ENCODE measurements around the gene ASXL3. TPM values are rescaled to one million over a fixed set of nuclear protein-coding genes. Genes with fewer than 3 reads are reported as not detected.

The ASXL3 gene
- total RNA-seq, 1 experiment from 2014 or later = 0.47 TPM

DNA sequence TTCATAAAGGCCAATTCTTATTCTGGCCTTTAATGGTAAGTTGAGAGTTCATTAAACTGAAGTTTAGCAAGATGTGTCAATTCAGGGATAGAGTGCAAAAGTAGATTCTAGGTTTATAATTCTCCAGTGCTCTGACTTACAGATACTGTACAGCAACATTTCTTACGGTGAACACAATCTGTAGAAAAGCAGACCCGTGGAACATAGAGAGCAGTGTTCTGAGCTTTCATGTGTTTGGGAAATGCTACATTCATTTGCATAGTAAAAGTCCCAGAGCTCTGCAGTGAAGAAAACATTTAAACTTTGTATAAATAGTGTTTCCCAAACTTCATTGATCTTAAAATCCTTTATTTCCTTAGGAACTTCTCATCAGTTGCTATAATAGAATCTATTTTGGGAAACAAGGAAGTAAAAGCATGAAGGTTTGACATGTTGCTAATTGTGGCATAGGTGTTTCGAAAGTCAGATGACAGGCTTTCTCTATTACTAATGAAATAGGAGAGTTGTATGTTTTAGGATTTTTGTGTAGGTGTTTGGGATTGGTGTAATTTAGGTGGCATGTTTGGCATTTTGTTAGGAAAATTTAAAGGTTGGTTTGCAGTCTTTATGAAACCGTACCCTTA, 138.2 kb downstream of the ASXL3 start:
- no peak overlapping the region for H3K27ac Mint-ChIP-seq (ENCODE audit: unreplicated experiment)
- CTCF ChIA-PET = no interaction called here

DNA sequence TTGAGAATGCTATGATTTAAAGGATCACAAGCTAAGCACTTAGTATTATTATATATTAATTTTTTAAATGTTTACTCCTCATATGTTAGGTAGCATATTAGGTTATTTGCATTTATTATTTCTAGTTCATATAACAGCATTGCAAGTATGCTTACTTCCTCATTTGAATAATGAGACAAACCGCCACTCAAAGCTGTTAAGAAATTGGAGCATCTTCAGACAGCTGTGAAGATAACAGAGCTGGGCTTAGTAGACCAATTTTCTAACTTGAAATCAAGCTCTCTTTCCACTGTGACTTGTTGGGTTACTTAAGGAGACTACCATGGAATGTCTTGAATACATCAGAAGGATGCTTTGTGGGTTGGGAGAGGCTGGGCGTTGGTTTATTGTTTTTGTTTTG, 139.3 kb downstream of the ASXL3 start:
- TF ChIP-seq, protein P1, sequence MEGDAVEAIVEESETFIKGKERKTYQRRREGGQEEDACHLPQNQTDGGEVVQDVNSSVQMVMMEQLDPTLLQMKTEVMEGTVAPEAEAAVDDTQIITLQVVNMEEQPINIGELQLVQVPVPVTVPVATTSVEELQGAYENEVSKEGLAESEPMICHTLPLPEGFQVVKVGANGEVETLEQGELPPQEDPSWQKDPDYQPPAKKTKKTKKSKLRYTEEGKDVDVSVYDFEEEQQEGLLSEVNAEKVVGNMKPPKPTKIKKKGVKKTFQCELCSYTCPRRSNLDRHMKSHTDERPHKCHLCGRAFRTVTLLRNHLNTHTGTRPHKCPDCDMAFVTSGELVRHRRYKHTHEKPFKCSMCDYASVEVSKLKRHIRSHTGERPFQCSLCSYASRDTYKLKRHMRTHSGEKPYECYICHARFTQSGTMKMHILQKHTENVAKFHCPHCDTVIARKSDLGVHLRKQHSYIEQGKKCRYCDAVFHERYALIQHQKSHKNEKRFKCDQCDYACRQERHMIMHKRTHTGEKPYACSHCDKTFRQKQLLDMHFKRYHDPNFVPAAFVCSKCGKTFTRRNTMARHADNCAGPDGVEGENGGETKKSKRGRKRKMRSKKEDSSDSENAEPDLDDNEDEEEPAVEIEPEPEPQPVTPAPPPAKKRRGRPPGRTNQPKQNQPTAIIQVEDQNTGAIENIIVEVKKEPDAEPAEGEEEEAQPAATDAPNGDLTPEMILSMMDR (IDR thresholded peaks at IDR 0.05; ENCODE audit: unreplicated experiment) = no peak
- CTCF ChIA-PET = no interaction called here
- Mint-ChIP-seq H3K27ac (ENCODE audit: unreplicated experiment) (no peak overlapping the region), H3K9me3 (ENCODE audit: low read depth, unreplicated experiment) (no peaks in the 10 kb centered on the region), H3K27me3 (ENCODE audit: unreplicated experiment) (no peaks in the 10 kb centered on the region), H3K4me3 (ENCODE audit: low read depth, unreplicated experiment) (no peak overlapping the region), H3K4me1 (ENCODE audit: low read depth, unreplicated experiment) (peaks cover 8% of the 10 kb centered on the region), H3K36me3 (ENCODE audit: insufficient read depth, unreplicated experiment) (no peaks in the 10 kb centered on the region)
- no peak for DNase-seq
- no TSS peak for BruUV-seq (replicated peaks)
- intact Hi-C loops (cut with micrococcal nuclease; ENCODE audit: unreplicated experiment) = no loop called here

More for the DNA sequence above, 138.2 kb downstream of the ASXL3 start:
- DNase-seq = no peak
- intact Hi-C loops (cut with micrococcal nuclease; ENCODE audit: unreplicated experiment) = no loop called here
- Mint-ChIP-seq H3K4me1 (ENCODE audit: low read depth, unreplicated experiment) (peaks cover 8% of the 10 kb centered on the region), H3K9me3 (ENCODE audit: low read depth, unreplicated experiment) (no peaks in the 10 kb centered on the region), H3K4me3 (ENCODE audit: low read depth, unreplicated experiment) (no peak overlapping the region), H3K36me3 (ENCODE audit: insufficient read depth, unreplicated experiment) (no peaks in the 10 kb centered on the region), H3K27me3 (ENCODE audit: unreplicated experiment) (no peaks in the 10 kb centered on the region)
- TF ChIP-seq, protein P1 (IDR thresholded peaks at IDR 0.05; ENCODE audit: unreplicated experiment) = no peak
- no TSS peak for BruUV-seq (replicated peaks)

DNA sequence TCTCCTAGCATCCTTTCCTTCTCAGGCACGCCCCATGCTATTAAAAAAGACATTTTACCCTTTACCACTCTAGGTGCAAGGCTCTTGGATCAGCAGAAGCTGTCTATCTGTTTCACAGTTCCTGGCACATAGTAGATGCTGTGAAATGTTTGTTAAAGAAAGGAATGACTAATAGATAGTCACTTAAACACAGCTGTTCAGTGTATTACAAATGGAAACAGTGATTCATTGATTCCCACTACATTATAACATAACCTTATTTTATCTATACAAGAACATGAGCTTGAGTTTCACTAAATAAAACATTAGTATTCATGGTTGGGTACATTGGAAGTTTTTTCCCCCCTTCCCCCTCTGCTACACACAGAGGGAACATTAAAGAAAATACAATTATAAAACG, 142.1 kb downstream of the ASXL3 start:
- no peaks in the 10 kb centered on the region for H3K36me3 Mint-ChIP-seq (ENCODE audit: insufficient read depth, unreplicated experiment)
- DNase-seq = no peak
- TF ChIP-seq, protein P1 (IDR thresholded peaks at IDR 0.05; ENCODE audit: unreplicated experiment) = no peak

DNA sequence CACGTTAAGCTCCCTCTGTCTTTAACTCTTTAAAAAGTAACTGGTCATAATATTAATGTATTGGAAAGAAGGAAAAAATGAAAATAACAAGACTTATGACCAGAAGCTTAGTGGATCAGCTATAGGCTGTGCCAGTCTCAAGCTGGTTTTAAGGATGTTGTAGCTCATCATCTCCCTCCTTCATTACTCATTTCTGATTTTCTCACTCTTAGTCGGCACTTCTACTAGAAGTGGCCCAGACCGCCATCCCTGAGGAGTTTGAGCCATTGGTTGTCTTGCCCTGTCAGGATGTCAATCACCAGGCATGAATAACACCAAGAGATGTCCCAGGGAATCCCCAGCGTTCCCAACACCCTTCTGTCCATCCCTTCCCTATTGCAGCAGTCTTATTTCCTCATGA, 151.5 kb downstream of the ASXL3 start:
- H3K36me3 Mint-ChIP-seq (ENCODE audit: insufficient read depth, unreplicated experiment) = no peaks in the 10 kb centered on the region
- H3K27me3 Mint-ChIP-seq (ENCODE audit: unreplicated experiment) = peaks cover 20% of the 10 kb centered on the region
- CTCF ChIA-PET = no interaction called here
- H3K4me1 Mint-ChIP-seq (ENCODE audit: low read depth, unreplicated experiment) = peaks cover 8% of the 10 kb centered on the region
- BruUV-seq (replicated peaks) = no TSS peak
- H3K27ac Mint-ChIP-seq (ENCODE audit: unreplicated experiment) = no peak overlapping the region
- intact Hi-C loops (cut with micrococcal nuclease; ENCODE audit: unreplicated experiment) = no loop called here
- peaks cover 2% of the 10 kb centered on the region for H3K9me3 Mint-ChIP-seq (ENCODE audit: low read depth, unreplicated experiment)
- H3K4me3 Mint-ChIP-seq (ENCODE audit: low read depth, unreplicated experiment) = no peak overlapping the region
- no peak for DNase-seq
- TF ChIP-seq, protein P1 (IDR thresholded peaks at IDR 0.05; ENCODE audit: unreplicated experiment) = no peak

More for the DNA sequence above, 142.1 kb downstream of the ASXL3 start:
- CTCF ChIA-PET = no interaction called here
- intact Hi-C loops (cut with micrococcal nuclease; ENCODE audit: unreplicated experiment) = no loop called here
- no TSS peak for BruUV-seq (replicated peaks)
- Mint-ChIP-seq H3K4me1 (ENCODE audit: low read depth, unreplicated experiment) (peaks cover 8% of the 10 kb centered on the region), H3K27ac (ENCODE audit: unreplicated experiment) (no peak overlapping the region), H3K27me3 (ENCODE audit: unreplicated experiment) (no peaks in the 10 kb centered on the region), H3K4me3 (ENCODE audit: low read depth, unreplicated experiment) (no peak overlapping the region), H3K9me3 (ENCODE audit: low read depth, unreplicated experiment) (no peaks in the 10 kb centered on the region)

Data from Calu3 (cell line).